HepG2 (cell line): ENCODE data around the gene CEACAM21. TPM values are rescaled to one million over a fixed set of nuclear protein-coding genes. Genes with fewer than 3 reads are reported as not detected.

Experiments
- ATAC-seq: fragments of 200-7000 bp; cut with Tn5 transposase; 3 replicates; pipeline ENCODE4 v1.9.1; 2020; ENCODE audit warnings: mild to moderate bottlenecking, moderate library complexity
- BruUV-seq: library from RNA; stranded (reverse); fragments of 400-500 nt; replicated peaks from 2 replicates; lab custom pipeline; 2021; lab: Mats Ljungman, UMichigan
- CTCF ChIA-PET: fragments of 300-600 bp; formaldehyde crosslinking; extraction: SDS; loops from one replicate; lab custom pipeline; 2021; ENCODE audit warnings: low total read pairs, inconsistent platforms, low intra/inter-chr PET ratio; lab: Yijun Ruan, JAX
- POLR2A ChIA-PET: fragments of 350-600 bp; sonication (Branson Sonifier 250); formaldehyde crosslinking; loops from one replicate; lab custom pipeline; 2020; ENCODE audit warnings: antibody characterized with exemption, inconsistent platforms; lab: Yijun Ruan, JAX
- DNase-seq: peaks from one replicate; pipeline ENCODE4 v3.0.0-alpha.2; 2015; ENCODE audit warnings: low spot score
- FAIRE-seq: peaks from 3 replicates; lab custom pipeline; 2011; peaks lifted over from hg19 to GRCh38; lab: Jason Lieb, UNC
- H2AFZ ChIP-seq: one replicate; pipeline ENCODE4 v1.6.1; 2011; ENCODE audit warnings: low read length, inconsistent platforms
- H3K27ac ChIP-seq: fragments of 300-600 bp; 3 replicates; pipeline ENCODE4 v1.8.0; 2011; ENCODE audit warnings: mixed run types, mild to moderate bottlenecking, mixed read lengths, low read length, inconsistent platforms; ENCODE audit not compliant: insufficient read depth; ENCODE audit errors: extremely low read length
- H3K27me3 ChIP-seq, 2 experiments: fragments of 200-600 bp in 1 of 2; 2 replicates in 1 of 2; 3 replicates in 1 of 2; pipeline versions ENCODE4 v1.6.0 to v1.8.0; 2011; ENCODE audit warnings: low read length in 2 of 2, mild to moderate bottlenecking in 2 of 2, moderate library complexity in 2 of 2, inconsistent platforms in 1 of 2; ENCODE audit not compliant: insufficient read depth in 2 of 2, control insufficient read depth in 1 of 2
- H3K36me3 ChIP-seq, 2 experiments: fragments of 200-600 bp in 1 of 2; replicated peaks in 1 of 2; 2 replicates in 1 of 2; 3 replicates in 1 of 2; pipeline versions ENCODE4 v1.5.1 to v1.8.0; 2011; ENCODE audit warnings: low read length in 2 of 2, inconsistent platforms in 1 of 2; ENCODE audit not compliant: insufficient read depth in 2 of 2, control insufficient read depth in 1 of 2
- H3K4me1 ChIP-seq: 2 replicates; pipeline ENCODE4 v1.5.1; 2012; ENCODE audit warnings: low read length, inconsistent platforms; ENCODE audit not compliant: insufficient read depth
- H3K4me2 ChIP-seq: 2 replicates; pipeline ENCODE4 v1.6.0; 2011; ENCODE audit warnings: low read depth, low read length, inconsistent platforms
- H3K4me3 ChIP-seq, 3 experiments: fragments of 200-600 bp in 1 of 3; sonication (generic), shearing (Covaris generic) in 1 of 3; replicated peaks in 1 of 3; 2 replicates each; pipeline ENCODE4 v1.5.1; 2011 to 2016; ENCODE audit warnings: low read length in 3 of 3, inconsistent platforms in 2 of 3, low read depth in 2 of 3, mild to moderate bottlenecking in 2 of 3, control low read depth in 1 of 3, mixed read lengths in 1 of 3; ENCODE audit not compliant: insufficient read depth in 1 of 3
- H3K79me2 ChIP-seq: one replicate; pipeline ENCODE4 v1.6.1; 2011; ENCODE audit warnings: low read length, inconsistent platforms; ENCODE audit not compliant: insufficient read depth
- H3K9ac ChIP-seq: 2 replicates; pipeline ENCODE4 v1.6.0; 2011; ENCODE audit warnings: mild to moderate bottlenecking, low read depth, low read length, inconsistent platforms; ENCODE audit not compliant: insufficient read depth
- H3K9me3 ChIP-seq: 2 replicates; pipeline ENCODE4 v1.5.1; 2012; ENCODE audit warnings: mild to moderate bottlenecking, low read length
- H4K20me1 ChIP-seq: 2 replicates; pipeline ENCODE4 v1.6.0; 2011; ENCODE audit warnings: inconsistent platforms, mild to moderate bottlenecking, low read length, moderate library complexity; ENCODE audit not compliant: insufficient read depth
- ADNP ChIP-seq: sonication (generic); formaldehyde crosslinking; IDR thresholded peaks from 2 replicates; pipeline ENCODE4 v1.4.0; 2020; ENCODE audit warnings: missing genetic modification reagents
- HNRNPH1 ChIP-seq: fragments of 200-400 bp; formaldehyde crosslinking; optimal IDR thresholded peaks from 2 replicates; pipeline ENCODE3; 2017; ENCODE audit warnings: mild to moderate bottlenecking, low read depth, low read length
- HNRNPK ChIP-seq: fragments of 200-400 bp; formaldehyde crosslinking; IDR thresholded peaks from 2 replicates; pipeline ENCODE4 v1.6.1; 2018; ENCODE audit warnings: low read length, low read depth, moderate library complexity, mild to moderate bottlenecking; ENCODE audit not compliant: poor library complexity, severe bottlenecking
- NFIC ChIP-seq: IDR thresholded peaks from 2 replicates; pipeline ENCODE4 v1.6.1; 2012; ENCODE audit warnings: mild to moderate bottlenecking, low read length, inconsistent platforms
- NRL ChIP-seq: sonication (generic); formaldehyde crosslinking; IDR thresholded peaks from 2 replicates; pipeline ENCODE4 v1.5.0; 2020; ENCODE audit warnings: missing genetic modification reagents, mild to moderate bottlenecking, moderate library complexity, borderline replicate concordance
- RXRA ChIP-seq: sonication (generic); formaldehyde crosslinking; IDR thresholded peaks from 2 replicates; pipeline ENCODE4 v1.5.1; 2020; ENCODE audit warnings: missing genetic modification reagents
- YY1 ChIP-seq: IDR thresholded peaks from 2 replicates; pipeline ENCODE4 v1.6.1; 2011; ENCODE audit warnings: low read length, low read depth, moderate library complexity, mild to moderate bottlenecking; ENCODE audit not compliant: insufficient read depth, insufficient replicate concordance
- ZNF136 ChIP-seq: sonication (generic); formaldehyde crosslinking; IDR thresholded peaks from 2 replicates; pipeline ENCODE4 v1.8.1; 2022; ENCODE audit warnings: low read depth, mild to moderate bottlenecking, moderate library complexity, missing genetic modification reagents
- ZNF788 ChIP-seq: sonication (generic); formaldehyde crosslinking; IDR thresholded peaks from 2 replicates; pipeline ENCODE4 v1.5.0; 2020; ENCODE audit warnings: mild to moderate bottlenecking, missing genetic modification reagents, borderline replicate concordance
- WGBS: methylation state at CpG from one replicate; pipeline ENCODE4 v1.1.6; 2017; ENCODE audit warnings: low lambda C conversion rate; 5-methylcytosine and 5-hydroxymethylcytosine counted together
- in situ Hi-C: cut with HindIII; loops from 2 replicates; pipeline ENCODE4 v1.10.0; 2017; ENCODE audit warnings: low pct_unique_long_range_greater_than_20kb; ENCODE audit not compliant: extremely low pct_ligation_motif_present
- intact Hi-C: fragments of 100-400 bp; cut with micrococcal nuclease; formaldehyde crosslinking; loops from one replicate; pipeline ENCODE4 v1.10.0; 2022; ENCODE audit not compliant: unreplicated experiment
- polyA plus RNA-seq, 8 experiments: library from polyadenylated mRNA; depleted of rRNA in 3 of 8; stranded (reverse) in 7 of 8; unstranded in 1 of 8; fragments of >200 nt; fragmentation: Illumina TruSeq in 4 of 8; extraction: Trizol in 4 of 8; gene quantifications; 2 replicates each; pipeline versions ENCODE4 v1.2.1 to v1.2.3, GENCODE V29; 2011 to 2016; ENCODE audit warnings: low read depth in 4 of 8, missing spikeins in 1 of 8, mixed read lengths in 1 of 8; ENCODE audit not compliant: insufficient read depth in 1 of 8
- total RNA-seq, 5 experiments: library from RNA; depleted of rRNA; stranded (reverse); fragments of >200 nt; fragmentation: Illumina TruSeq; extraction: Trizol; gene quantifications; 2 replicates each; pipeline ENCODE4 v1.2.3, GENCODE V29; 2016; ENCODE audit warnings: low read depth in 1 of 5

CEACAM21 gene
- total and polyA plus RNA-seq, 2 of the 13 experiments (the other 11 are each of a cell fraction or from before 2014, with no cell fraction given) = 0.05 TPM; not detected in 1

- no peak for TF ChIP-seq NFIC
Measured at GRCh38 chr19:41527089-41527488, 48.9 kb upstream of the CEACAM21 start (continued).

GRCh38 chr19:41528106-41528505 lies 47.9 kb upstream of the CEACAM21 start:
- in situ Hi-C loops = no loop called here
- CTCF ChIA-PET = no interaction called here
- Histone ChIP-seq H3K27me3 (peaks cover 1 to 30% of the 10 kb centered on the region in 2 experiments; a peak in 3 of 5 replicates), H3K4me2 (no peak overlapping the region), H3K4me1 (no peaks in the 10 kb centered on the region), H3K27ac (no peak overlapping the region), H2AFZ (no peak overlapping the region), H3K9me3 (no peaks in the 10 kb centered on the region), H3K9ac (no peak overlapping the region), H3K79me2 (no peaks in the 10 kb centered on the region), H4K20me1 (no peaks in the 10 kb centered on the region), H3K4me3 (no peak overlapping the region)
- WGBS = 0% methylated on average over 2 of the region's 2 CpGs
- FAIRE-seq (no peak), DNase-seq (no peak), ATAC-seq (no peak)
- intact Hi-C loops = no loop called here
- TF ChIP-seq NRL = no peak
- TF ChIP-seq RXRA = no peak
- TF ChIP-seq ZNF136 (CRISPR knock-in tag) = no peak
- TF ChIP-seq HNRNPK = no peak
- TF ChIP-seq YY1 = no peak
- no peak for TF ChIP-seq ZNF788 (CRISPR knock-in tag)
- no peak for TF ChIP-seq HNRNPH1
- no peak for TF ChIP-seq ADNP (CRISPR knock-in tag)
- TF ChIP-seq, all 625 proteins: peak for 0
- POLR2A ChIA-PET = no interaction called here
- no peaks in the 10 kb centered on the region for H3K36me3 ChIP-seq
- no TSS peak for BruUV-seq
